ENCODE measurements around the gene TCF20.

Gene TCF20

GRCh38 chr22:42301077-42301741 is 30.8 kb upstream of the TCF20 start:
- ATAC-seq (ENCODE audit: low read depth), result no peak

GRCh38 chr22:42300259-42301076 is 30.0 kb upstream of the TCF20 start:
- peaks cover 14% of the 10 kb centered on the region for H3K4me1 ChIP-seq (ENCODE audit: insufficient read depth, poor library complexity, severe bottlenecking)
- DNase-seq (ENCODE audit: low spot score) (peak; percentile 85), ATAC-seq (ENCODE audit: low read depth) (peak; percentile 91)
- no peaks in the 10 kb centered on the region for H3K36me3 ChIP-seq (ENCODE audit: low read depth)
- no peak overlapping the region for H3K27ac ChIP-seq (ENCODE audit: poor library complexity, severe bottlenecking)
- no peaks in the 10 kb centered on the region for H3K27me3 ChIP-seq (ENCODE audit: insufficient read depth, poor library complexity, severe bottlenecking)
- H3K4me3 ChIP-seq (ENCODE audit: severe bottlenecking), result no peak overlapping the region
- TF ChIP-seq CTCF (IDR thresholded peaks at IDR 0.05; ENCODE audit: poor library complexity, severe bottlenecking), result no peak
- H3K9me3 ChIP-seq (ENCODE audit: severe bottlenecking), result no peaks in the 10 kb centered on the region

More at GRCh38 chr22:42301077-42301741, 30.8 kb upstream of the TCF20 start:
- no peaks in the 10 kb centered on the region for H3K27me3 ChIP-seq (ENCODE audit: insufficient read depth, poor library complexity, severe bottlenecking)
- peaks cover 14% of the 10 kb centered on the region for H3K4me1 ChIP-seq (ENCODE audit: insufficient read depth, poor library complexity, severe bottlenecking)
- no peak for TF ChIP-seq CTCF (IDR thresholded peaks at IDR 0.05; ENCODE audit: poor library complexity, severe bottlenecking)
- H3K9me3 ChIP-seq (ENCODE audit: severe bottlenecking), result no peaks in the 10 kb centered on the region
- no peak for DNase-seq (ENCODE audit: low spot score)
- H3K4me3 ChIP-seq (ENCODE audit: severe bottlenecking), result no peak overlapping the region
- H3K36me3 ChIP-seq (ENCODE audit: low read depth), result no peaks in the 10 kb centered on the region
- no peak overlapping the region for H3K27ac ChIP-seq (ENCODE audit: poor library complexity, severe bottlenecking)

DNA sequence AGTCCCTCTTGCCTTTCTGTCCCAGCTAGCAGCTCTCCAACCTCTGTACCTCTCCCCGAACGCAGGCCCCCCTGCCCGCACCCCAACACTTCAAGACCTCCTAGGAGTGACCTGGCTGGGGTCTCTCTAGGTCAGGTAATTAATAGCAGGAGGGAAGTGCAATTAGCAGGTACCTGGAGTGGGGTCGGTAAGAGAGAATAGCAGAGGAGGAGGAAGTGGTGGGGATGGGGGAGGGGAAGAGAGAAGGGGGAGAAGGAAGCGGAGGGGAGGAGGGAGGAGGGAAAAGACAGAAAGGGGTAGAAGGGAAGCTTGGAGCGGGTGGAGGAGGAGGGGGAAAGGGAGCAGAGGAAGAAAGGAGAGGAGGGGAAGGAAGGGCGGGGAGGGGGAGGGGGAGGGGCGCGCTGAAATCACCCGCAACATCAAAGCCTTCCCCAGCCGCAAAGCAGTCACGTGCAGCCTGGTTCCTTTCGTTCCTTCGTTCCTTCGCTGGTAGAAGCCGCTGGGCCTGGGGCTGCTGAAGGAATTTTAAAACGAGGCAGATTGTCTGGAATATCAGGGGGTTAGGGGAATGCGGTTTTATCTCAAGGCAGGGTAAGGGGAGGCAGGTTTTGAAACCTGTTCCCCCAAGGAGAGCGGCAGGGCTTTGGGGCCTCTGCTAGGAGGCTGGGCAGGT is 29.3 kb upstream of the TCF20 start:
- Histone ChIP-seq H3K4me1 (ENCODE audit: insufficient read depth, poor library complexity, severe bottlenecking) (peaks cover 14% of the 10 kb centered on the region), H3K27me3 (ENCODE audit: insufficient read depth, poor library complexity, severe bottlenecking) (no peaks in the 10 kb centered on the region), H3K36me3 (ENCODE audit: low read depth) (no peaks in the 10 kb centered on the region), H3K27ac (ENCODE audit: poor library complexity, severe bottlenecking) (no peak overlapping the region), H3K9me3 (ENCODE audit: severe bottlenecking) (no peaks in the 10 kb centered on the region), H3K4me3 (ENCODE audit: severe bottlenecking) (no peak overlapping the region)
- DNase-seq (ENCODE audit: low spot score), result no peak
- no peak for TF ChIP-seq CTCF (IDR thresholded peaks at IDR 0.05; ENCODE audit: poor library complexity, severe bottlenecking)
- no peak for ATAC-seq (ENCODE audit: low read depth)

DNA sequence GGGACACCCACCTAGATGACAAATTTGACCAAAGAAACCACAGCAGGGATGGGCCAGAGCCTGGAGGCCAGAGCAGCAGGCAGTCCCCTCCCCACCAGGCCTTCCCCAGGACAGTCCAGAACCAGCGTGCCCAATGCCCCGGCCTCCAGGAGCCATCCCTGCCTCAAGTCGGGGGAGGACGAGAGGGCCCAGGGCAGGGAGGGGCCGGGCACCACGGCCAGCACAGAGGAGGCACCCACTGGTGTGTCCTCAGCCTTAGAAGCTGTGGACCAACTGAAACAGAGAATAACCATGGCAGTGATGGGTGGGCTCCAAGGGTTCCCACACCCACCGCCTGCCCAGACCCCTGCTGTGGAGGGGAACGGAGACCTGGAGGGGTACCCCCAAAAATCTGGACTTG is 28.3 kb upstream of the TCF20 start:
- Histone ChIP-seq H3K36me3 (ENCODE audit: low read depth) (no peaks in the 10 kb centered on the region), H3K27ac (ENCODE audit: poor library complexity, severe bottlenecking) (no peak overlapping the region), H3K4me3 (ENCODE audit: severe bottlenecking) (no peak overlapping the region), H3K4me1 (ENCODE audit: insufficient read depth, poor library complexity, severe bottlenecking) (peaks cover 14% of the 10 kb centered on the region), H3K9me3 (ENCODE audit: severe bottlenecking) (no peaks in the 10 kb centered on the region), H3K27me3 (ENCODE audit: insufficient read depth, poor library complexity, severe bottlenecking) (no peaks in the 10 kb centered on the region)
- ATAC-seq (ENCODE audit: low read depth) (no peak), DNase-seq (ENCODE audit: low spot score) (no peak)
- no peak for TF ChIP-seq CTCF (IDR thresholded peaks at IDR 0.05; ENCODE audit: poor library complexity, severe bottlenecking)

All from RWPE2 (cell line).